ENCODE measurements around the gene MAP1LC3B.

DNA sequence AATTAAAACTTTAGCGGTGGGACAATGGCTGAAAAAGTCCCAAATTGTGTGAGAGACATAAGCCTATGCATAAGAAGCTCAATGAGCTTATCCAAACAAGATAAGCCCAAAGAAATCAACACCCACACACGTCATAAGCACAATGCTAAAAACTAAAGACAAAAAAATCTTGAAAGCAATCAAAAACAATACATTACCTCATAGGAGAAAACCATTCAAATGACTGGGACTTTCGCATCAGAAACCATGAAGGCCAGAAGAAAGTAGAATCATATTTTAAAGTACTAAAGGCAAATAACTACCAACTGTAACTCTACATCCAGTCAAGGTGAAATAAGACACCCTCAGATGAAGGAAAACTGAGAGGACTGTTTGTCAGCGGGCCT lies 50.4 kb downstream of the MAP1LC3B start:
- TF ChIP-seq, protein P1, sequence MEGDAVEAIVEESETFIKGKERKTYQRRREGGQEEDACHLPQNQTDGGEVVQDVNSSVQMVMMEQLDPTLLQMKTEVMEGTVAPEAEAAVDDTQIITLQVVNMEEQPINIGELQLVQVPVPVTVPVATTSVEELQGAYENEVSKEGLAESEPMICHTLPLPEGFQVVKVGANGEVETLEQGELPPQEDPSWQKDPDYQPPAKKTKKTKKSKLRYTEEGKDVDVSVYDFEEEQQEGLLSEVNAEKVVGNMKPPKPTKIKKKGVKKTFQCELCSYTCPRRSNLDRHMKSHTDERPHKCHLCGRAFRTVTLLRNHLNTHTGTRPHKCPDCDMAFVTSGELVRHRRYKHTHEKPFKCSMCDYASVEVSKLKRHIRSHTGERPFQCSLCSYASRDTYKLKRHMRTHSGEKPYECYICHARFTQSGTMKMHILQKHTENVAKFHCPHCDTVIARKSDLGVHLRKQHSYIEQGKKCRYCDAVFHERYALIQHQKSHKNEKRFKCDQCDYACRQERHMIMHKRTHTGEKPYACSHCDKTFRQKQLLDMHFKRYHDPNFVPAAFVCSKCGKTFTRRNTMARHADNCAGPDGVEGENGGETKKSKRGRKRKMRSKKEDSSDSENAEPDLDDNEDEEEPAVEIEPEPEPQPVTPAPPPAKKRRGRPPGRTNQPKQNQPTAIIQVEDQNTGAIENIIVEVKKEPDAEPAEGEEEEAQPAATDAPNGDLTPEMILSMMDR (conservative IDR thresholded peaks at IDR 0.05; ENCODE audit: low read length): no peak
- no peak for TF ChIP-seq EZH2phosphoT487 (IDR thresholded peaks at IDR 0.05; ENCODE audit: borderline replicate concordance)

Data from Loucy (cell line).